SK-N-SH treated with all-trans-retinoic acid at 6 μM for 48 hours (cell line): ENCODE measurements around the gene GRAP.

ENCODE experiments used
- ATAC-seq: fragments of 200-7000 bp; cut with Tn5 transposase; 3 replicates; pipeline ENCODE4 v1.9.1; 2020; ENCODE audit warnings: mild to moderate bottlenecking, moderate library complexity
- ARNTL ChIP-seq: fragments of 450-650 bp; formaldehyde crosslinking; IDR thresholded peaks from 2 replicates; pipeline ENCODE4 v1.5.0; 2020; ENCODE audit warnings: low read depth, mild to moderate bottlenecking, moderate library complexity, borderline replicate concordance
- BACH2 ChIP-seq: fragments of 250-450 bp; sonication (Bioruptor Pico); IDR thresholded peaks from 2 replicates; pipeline ENCODE4 v1.9.0; 2021; ENCODE audit warnings: mild to moderate bottlenecking, borderline replicate concordance
- CSDC2 ChIP-seq: fragments of 250-450 bp; sonication (Bioruptor Pico); IDR thresholded peaks from 2 replicates; pipeline ENCODE4 v1.5.0; 2020; ENCODE audit warnings: mild to moderate bottlenecking, moderate library complexity
- ESRRG ChIP-seq: fragments of 250-450 bp; sonication (Bioruptor Pico); IDR thresholded peaks from 2 replicates; pipeline ENCODE4 v1.6.1; 2021; ENCODE audit warnings: mild to moderate bottlenecking
- GLIS3 ChIP-seq: fragments of 250-450 bp; sonication (Bioruptor Pico); IDR thresholded peaks from 2 replicates; pipeline ENCODE4 v1.5.0; 2020; ENCODE audit warnings: mild to moderate bottlenecking, moderate library complexity
- ISL1 ChIP-seq: fragments of 250-450 bp; sonication (Bioruptor Pico); IDR thresholded peaks from 2 replicates; pipeline ENCODE4 v2.1.2; 2022; ENCODE audit warnings: mild to moderate bottlenecking, moderate library complexity
- OSR1 ChIP-seq: fragments of 250-450 bp; sonication (Bioruptor Pico); IDR thresholded peaks from 2 replicates; pipeline ENCODE4 v1.8.0; 2022; ENCODE audit warnings: moderate library complexity, mild to moderate bottlenecking, inconsistent platforms
- PPARA ChIP-seq: fragments of 250-450 bp; sonication (Bioruptor Pico); IDR thresholded peaks from 2 replicates; pipeline ENCODE4 v1.5.0; 2020; ENCODE audit warnings: mild to moderate bottlenecking, borderline replicate concordance
- RARB ChIP-seq: fragments of 250-450 bp; sonication (Bioruptor Pico); IDR thresholded peaks from 2 replicates; pipeline ENCODE4 v1.8.0; 2021; ENCODE audit warnings: mild to moderate bottlenecking, moderate library complexity
- SNAI2 ChIP-seq: fragments of 250-450 bp; sonication (Bioruptor Pico); IDR thresholded peaks from 2 replicates; pipeline ENCODE4 v1.5.0; 2020; ENCODE audit warnings: mild to moderate bottlenecking, moderate library complexity
- TOX ChIP-seq: fragments of 250-450 bp; sonication (Bioruptor Pico); IDR thresholded peaks from 2 replicates; pipeline ENCODE4 v1.8.0; 2021; ENCODE audit warnings: mild to moderate bottlenecking, moderate library complexity, borderline replicate concordance
- ZC3H10 ChIP-seq: fragments of 250-450 bp; sonication (Bioruptor Pico); IDR thresholded peaks from 2 replicates; pipeline ENCODE4 v1.5.1; 2021; ENCODE audit warnings: mild to moderate bottlenecking, moderate library complexity
- ZFP30 ChIP-seq: fragments of 450-650 bp; formaldehyde crosslinking; IDR thresholded peaks from 2 replicates; pipeline ENCODE4 v1.5.0; 2022; ENCODE audit warnings: mild to moderate bottlenecking, moderate library complexity
- ZNF565 ChIP-seq: fragments of 450-650 bp; formaldehyde crosslinking; conservative IDR thresholded peaks from 2 replicates; pipeline ENCODE4 v1.5.0; 2020; ENCODE audit warnings: low read depth, mild to moderate bottlenecking, moderate library complexity
- ZNF70 ChIP-seq: fragments of 450-650 bp; formaldehyde crosslinking; IDR thresholded peaks from 2 replicates; pipeline ENCODE4 v1.5.0; 2020; ENCODE audit warnings: mild to moderate bottlenecking, moderate library complexity
- ZNF8 ChIP-seq: fragments of 450-650 bp; formaldehyde crosslinking; IDR thresholded peaks from 2 replicates; pipeline ENCODE4 v1.5.0; 2020; ENCODE audit warnings: mild to moderate bottlenecking, moderate library complexity
- TF ChIP-seq, protein P1 (sequence below): fragments of 250-450 bp; sonication (Bioruptor Pico); IDR thresholded peaks from 2 replicates; pipeline ENCODE4 v1.5.1; 2020; ENCODE audit warnings: low read depth, mild to moderate bottlenecking, moderate library complexity
- TF ChIP-seq, protein P2 (sequence below): fragments of 250-450 bp; sonication (Bioruptor Pico); IDR thresholded peaks from 2 replicates; pipeline ENCODE4 v1.5.1; 2021; ENCODE audit warnings: mild to moderate bottlenecking, moderate library complexity
- TF ChIP-seq, protein P3 (sequence below): fragments of 250-450 bp; sonication (Bioruptor Pico); IDR thresholded peaks from 2 replicates; pipeline ENCODE4 v1.8.0; 2020; ENCODE audit warnings: mild to moderate bottlenecking, moderate library complexity, borderline replicate concordance
- TF ChIP-seq, protein P4 (sequence below): fragments of 250-450 bp; sonication (Bioruptor Pico); IDR thresholded peaks from 2 replicates; pipeline ENCODE4 v1.5.0; 2020; ENCODE audit warnings: mild to moderate bottlenecking, moderate library complexity

Gene GRAP

DNA sequence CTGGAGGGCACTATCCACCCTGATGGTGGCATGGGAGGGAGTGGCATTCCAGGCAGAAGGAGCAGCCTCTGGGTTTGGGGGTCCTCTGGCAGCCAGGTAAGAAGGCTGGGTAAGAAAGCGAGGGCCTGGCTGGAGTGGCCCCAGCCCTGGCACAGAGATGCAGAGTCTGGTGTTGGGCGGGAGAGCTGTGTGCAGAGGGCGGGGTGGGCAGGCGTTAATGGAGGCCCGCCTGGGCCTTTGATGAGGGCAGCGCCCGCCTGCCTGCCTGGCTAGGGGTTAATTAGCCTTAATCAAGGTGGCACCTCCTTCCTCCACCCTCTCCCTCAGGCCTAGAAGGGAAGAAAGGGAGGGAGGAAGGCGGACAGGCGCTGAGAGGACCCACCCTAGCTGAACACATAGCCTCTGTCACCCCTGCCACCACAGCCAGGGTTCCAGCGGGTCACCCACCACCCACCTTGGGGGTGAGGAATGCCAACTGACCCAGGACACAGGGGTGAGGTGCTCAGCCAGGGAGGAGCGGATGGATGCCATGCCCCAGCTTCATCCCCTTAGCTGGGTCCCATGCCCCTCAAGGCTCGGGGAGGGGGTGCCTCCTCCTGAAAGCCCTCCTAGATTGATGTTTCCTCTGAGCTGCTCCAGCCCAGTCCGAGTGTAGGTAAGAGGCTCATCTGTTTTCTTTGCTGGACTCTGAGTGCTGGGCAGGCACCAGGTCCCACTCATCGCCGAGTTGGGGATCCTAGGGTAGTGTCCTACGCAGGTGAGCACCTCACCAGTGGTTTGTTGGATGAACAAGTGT, 28.8 kb downstream of the GRAP start:
- TF ChIP-seq ARNTL (CRISPR knock-in tag) (no peak), ZNF8 (no peak), SNAI2 (no peak), ZC3H10 (CRISPR knock-in tag) (no peak), ZFP30 (no peak), CSDC2 (no peak), ZNF565 (CRISPR knock-in tag) (no peak), PPARA (CRISPR knock-in tag) (no peak), OSR1 (no peak), TOX (CRISPR knock-in tag) (no peak), GLIS3 (no peak), RARB (CRISPR knock-in tag) (no peak)
- TF ChIP-seq, protein P1, sequence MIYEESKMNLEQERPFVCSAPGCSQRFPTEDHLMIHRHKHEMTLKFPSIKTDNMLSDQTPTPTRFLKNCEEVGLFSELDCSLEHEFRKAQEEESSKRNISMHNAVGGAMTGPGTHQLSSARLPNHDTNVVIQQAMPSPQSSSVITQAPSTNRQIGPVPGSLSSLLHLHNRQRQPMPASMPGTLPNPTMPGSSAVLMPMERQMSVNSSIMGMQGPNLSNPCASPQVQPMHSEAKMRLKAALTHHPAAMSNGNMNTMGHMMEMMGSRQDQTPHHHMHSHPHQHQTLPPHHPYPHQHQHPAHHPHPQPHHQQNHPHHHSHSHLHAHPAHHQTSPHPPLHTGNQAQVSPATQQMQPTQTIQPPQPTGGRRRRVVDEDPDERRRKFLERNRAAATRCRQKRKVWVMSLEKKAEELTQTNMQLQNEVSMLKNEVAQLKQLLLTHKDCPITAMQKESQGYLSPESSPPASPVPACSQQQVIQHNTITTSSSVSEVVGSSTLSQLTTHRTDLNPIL (CRISPR knock-in tag): no peak
- TF ChIP-seq, protein P2, sequence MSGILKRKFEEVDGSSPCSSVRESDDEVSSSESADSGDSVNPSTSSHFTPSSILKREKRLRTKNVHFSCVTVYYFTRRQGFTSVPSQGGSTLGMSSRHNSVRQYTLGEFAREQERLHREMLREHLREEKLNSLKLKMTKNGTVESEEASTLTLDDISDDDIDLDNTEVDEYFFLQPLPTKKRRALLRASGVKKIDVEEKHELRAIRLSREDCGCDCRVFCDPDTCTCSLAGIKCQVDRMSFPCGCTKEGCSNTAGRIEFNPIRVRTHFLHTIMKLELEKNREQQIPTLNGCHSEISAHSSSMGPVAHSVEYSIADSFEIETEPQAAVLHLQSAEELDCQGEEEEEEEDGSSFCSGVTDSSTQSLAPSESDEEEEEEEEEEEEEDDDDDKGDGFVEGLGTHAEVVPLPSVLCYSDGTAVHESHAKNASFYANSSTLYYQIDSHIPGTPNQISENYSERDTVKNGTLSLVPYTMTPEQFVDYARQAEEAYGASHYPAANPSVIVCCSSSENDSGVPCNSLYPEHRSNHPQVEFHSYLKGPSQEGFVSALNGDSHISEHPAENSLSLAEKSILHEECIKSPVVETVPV (CRISPR knock-in tag): no peak
- TF ChIP-seq, protein P3, sequence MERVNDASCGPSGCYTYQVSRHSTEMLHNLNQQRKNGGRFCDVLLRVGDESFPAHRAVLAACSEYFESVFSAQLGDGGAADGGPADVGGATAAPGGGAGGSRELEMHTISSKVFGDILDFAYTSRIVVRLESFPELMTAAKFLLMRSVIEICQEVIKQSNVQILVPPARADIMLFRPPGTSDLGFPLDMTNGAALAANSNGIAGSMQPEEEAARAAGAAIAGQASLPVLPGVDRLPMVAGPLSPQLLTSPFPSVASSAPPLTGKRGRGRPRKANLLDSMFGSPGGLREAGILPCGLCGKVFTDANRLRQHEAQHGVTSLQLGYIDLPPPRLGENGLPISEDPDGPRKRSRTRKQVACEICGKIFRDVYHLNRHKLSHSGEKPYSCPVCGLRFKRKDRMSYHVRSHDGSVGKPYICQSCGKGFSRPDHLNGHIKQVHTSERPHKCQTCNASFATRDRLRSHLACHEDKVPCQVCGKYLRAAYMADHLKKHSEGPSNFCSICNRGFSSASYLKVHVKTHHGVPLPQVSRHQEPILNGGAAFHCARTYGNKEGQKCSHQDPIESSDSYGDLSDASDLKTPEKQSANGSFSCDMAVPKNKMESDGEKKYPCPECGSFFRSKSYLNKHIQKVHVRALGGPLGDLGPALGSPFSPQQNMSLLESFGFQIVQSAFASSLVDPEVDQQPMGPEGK (CRISPR knock-in tag): no peak

DNA sequence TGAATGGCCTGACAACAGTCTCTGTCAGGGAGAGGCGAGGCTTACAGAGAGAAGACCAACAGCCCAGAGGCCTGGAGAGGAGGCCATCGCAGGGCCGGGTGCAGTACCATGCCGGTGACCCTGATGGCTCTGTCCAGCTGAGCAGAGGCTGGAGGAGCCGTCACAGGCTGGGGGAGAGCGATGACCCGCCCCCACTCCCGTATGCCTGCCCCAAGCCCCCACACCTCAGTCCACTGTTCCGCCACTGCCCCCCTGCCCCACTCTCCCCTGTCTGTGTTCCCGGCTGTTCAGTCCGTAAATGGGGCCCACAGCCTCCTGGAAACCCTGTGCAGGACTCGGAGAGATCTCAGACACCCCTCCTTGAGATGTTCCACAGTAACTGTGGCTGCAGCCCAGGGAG, 29.4 kb downstream of the GRAP start:
- TF ChIP-seq ESRRG (CRISPR knock-in tag) (no peak), ZNF70 (CRISPR knock-in tag) (no peak), CSDC2 (no peak), ISL1 (CRISPR knock-in tag) (no peak), BACH2 (CRISPR knock-in tag) (no peak), TOX (CRISPR knock-in tag) (no peak), ZC3H10 (CRISPR knock-in tag) (no peak), ZNF8 (no peak), RARB (CRISPR knock-in tag) (no peak), OSR1 (no peak)
- TF ChIP-seq, protein P2 (CRISPR knock-in tag): no peak
- TF ChIP-seq, protein P4, sequence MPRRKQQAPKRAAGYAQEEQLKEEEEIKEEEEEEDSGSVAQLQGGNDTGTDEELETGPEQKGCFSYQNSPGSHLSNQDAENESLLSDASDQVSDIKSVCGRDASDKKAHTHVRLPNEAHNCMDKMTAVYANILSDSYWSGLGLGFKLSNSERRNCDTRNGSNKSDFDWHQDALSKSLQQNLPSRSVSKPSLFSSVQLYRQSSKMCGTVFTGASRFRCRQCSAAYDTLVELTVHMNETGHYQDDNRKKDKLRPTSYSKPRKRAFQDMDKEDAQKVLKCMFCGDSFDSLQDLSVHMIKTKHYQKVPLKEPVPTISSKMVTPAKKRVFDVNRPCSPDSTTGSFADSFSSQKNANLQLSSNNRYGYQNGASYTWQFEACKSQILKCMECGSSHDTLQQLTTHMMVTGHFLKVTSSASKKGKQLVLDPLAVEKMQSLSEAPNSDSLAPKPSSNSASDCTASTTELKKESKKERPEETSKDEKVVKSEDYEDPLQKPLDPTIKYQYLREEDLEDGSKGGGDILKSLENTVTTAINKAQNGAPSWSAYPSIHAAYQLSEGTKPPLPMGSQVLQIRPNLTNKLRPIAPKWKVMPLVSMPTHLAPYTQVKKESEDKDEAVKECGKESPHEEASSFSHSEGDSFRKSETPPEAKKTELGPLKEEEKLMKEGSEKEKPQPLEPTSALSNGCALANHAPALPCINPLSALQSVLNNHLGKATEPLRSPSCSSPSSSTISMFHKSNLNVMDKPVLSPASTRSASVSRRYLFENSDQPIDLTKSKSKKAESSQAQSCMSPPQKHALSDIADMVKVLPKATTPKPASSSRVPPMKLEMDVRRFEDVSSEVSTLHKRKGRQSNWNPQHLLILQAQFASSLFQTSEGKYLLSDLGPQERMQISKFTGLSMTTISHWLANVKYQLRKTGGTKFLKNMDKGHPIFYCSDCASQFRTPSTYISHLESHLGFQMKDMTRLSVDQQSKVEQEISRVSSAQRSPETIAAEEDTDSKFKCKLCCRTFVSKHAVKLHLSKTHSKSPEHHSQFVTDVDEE (CRISPR knock-in tag): no peak
- TF ChIP-seq, protein P1 (CRISPR knock-in tag): no peak
- no peak for ATAC-seq

More for the DNA sequence above, 28.8 kb downstream of the GRAP start:
- ATAC-seq: no peak
